Measurements from ENCODE around the gene TPM4.

The TPM4 gene

GRCh38 chr19:16036941-16037340 is 39.4 kb upstream of the TPM4 start:
- no peak for DNase-seq (ENCODE audit: low read depth)
- H3K4me3 ChIP-seq (ENCODE audit: low read depth, low read length), result no peak overlapping the region
- no peak for TF ChIP-seq CTCF (IDR thresholded peaks at IDR 0.05; ENCODE audit: control insufficient read depth, extremely low read depth, insufficient read depth)

- DNase-seq (ENCODE audit: low read depth), result no peak
- no peak for TF ChIP-seq CTCF (IDR thresholded peaks at IDR 0.05; ENCODE audit: control insufficient read depth, extremely low read depth, insufficient read depth)
Observed at GRCh38 chr19:16037424-16038195, 38.7 kb upstream of the TPM4 start.

GRCh38 chr19:16038196-16038695 is 38.0 kb upstream of the TPM4 start:
- DNase-seq (ENCODE audit: low read depth), result no peak
- TF ChIP-seq CTCF (IDR thresholded peaks at IDR 0.05; ENCODE audit: control insufficient read depth, extremely low read depth, insufficient read depth), result no peak

More at GRCh38 chr19:16037424-16038195, 38.7 kb upstream of the TPM4 start:
- no peak overlapping the region for H3K4me3 ChIP-seq (ENCODE audit: low read depth, low read length)

GRCh38 chr19:16039081-16039480 is 37.2 kb upstream of the TPM4 start:
- H3K4me3 ChIP-seq (ENCODE audit: low read depth, low read length), result no peak overlapping the region
- no peak for DNase-seq (ENCODE audit: low read depth)
- TF ChIP-seq CTCF (IDR thresholded peaks at IDR 0.05; ENCODE audit: control insufficient read depth, extremely low read depth, insufficient read depth), result no peak

More at GRCh38 chr19:16038196-16038695, 38.0 kb upstream of the TPM4 start:
- no peak overlapping the region for H3K4me3 ChIP-seq (ENCODE audit: low read depth, low read length)

- H3K4me3 ChIP-seq (ENCODE audit: low read depth, low read length), result no peak overlapping the region
- no peak for TF ChIP-seq CTCF (IDR thresholded peaks at IDR 0.05; ENCODE audit: control insufficient read depth, extremely low read depth, insufficient read depth)
- no peak for DNase-seq (ENCODE audit: low read depth)
Observed at GRCh38 chr19:16039545-16039944, 36.8 kb upstream of the TPM4 start.

GRCh38 chr19:16040642-16041041 is 35.7 kb upstream of the TPM4 start:
- no peak for TF ChIP-seq CTCF (IDR thresholded peaks at IDR 0.05; ENCODE audit: control insufficient read depth, extremely low read depth, insufficient read depth)
- DNase-seq (ENCODE audit: low read depth), result no peak
- no peak overlapping the region for H3K4me3 ChIP-seq (ENCODE audit: low read depth, low read length)
